HepG2 (cell line): ENCODE measurements around the gene MRPL3.

ENCODE experiments used
- HNF4G ChIP-seq, 2 experiments: sonication (generic) in 1 of 2; formaldehyde crosslinking in 1 of 2; IDR thresholded peaks; 2 replicates each; pipeline versions ENCODE4 v1.4.0 to v1.6.1; 2011 to 2020; ENCODE audit warnings: borderline replicate concordance in 2 of 2, low read depth in 2 of 2, mild to moderate bottlenecking in 2 of 2, low read length in 1 of 2, missing genetic modification reagents in 1 of 2, moderate library complexity in 1 of 2
- MXD4 ChIP-seq: IDR thresholded peaks from 2 replicates; pipeline ENCODE4 v1.6.1; 2016; ENCODE audit warnings: mild to moderate bottlenecking, missing biosample characterization, missing genetic modification reagents
- SMC3 ChIP-seq: IDR thresholded peaks from 2 replicates; pipeline ENCODE4 v1.6.1; 2011; ENCODE audit warnings: low read length, improper control_type of control experiment
- ZNF24 ChIP-seq: fragments of 450-650 bp; IDR thresholded peaks from 2 replicates; pipeline ENCODE4 v1.6.1; 2017; ENCODE audit warnings: antibody characterized with exemption, mild to moderate bottlenecking
- TF ChIP-seq, protein P1 (sequence below): sonication (generic); formaldehyde crosslinking; IDR thresholded peaks from 2 replicates; pipeline ENCODE4 v1.4.0; 2020; ENCODE audit warnings: missing genetic modification reagents
- TF ChIP-seq, protein P2 (sequence below): sonication (generic); formaldehyde crosslinking; IDR thresholded peaks from 2 replicates; pipeline ENCODE4 v1.5.0; 2020; ENCODE audit warnings: mild to moderate bottlenecking, missing genetic modification reagents, moderate library complexity
- TF ChIP-seq, protein P3 (sequence below): sonication (generic); formaldehyde crosslinking; IDR thresholded peaks from 2 replicates; pipeline ENCODE4 v1.4.0; 2020; ENCODE audit warnings: missing genetic modification reagents

DNA sequence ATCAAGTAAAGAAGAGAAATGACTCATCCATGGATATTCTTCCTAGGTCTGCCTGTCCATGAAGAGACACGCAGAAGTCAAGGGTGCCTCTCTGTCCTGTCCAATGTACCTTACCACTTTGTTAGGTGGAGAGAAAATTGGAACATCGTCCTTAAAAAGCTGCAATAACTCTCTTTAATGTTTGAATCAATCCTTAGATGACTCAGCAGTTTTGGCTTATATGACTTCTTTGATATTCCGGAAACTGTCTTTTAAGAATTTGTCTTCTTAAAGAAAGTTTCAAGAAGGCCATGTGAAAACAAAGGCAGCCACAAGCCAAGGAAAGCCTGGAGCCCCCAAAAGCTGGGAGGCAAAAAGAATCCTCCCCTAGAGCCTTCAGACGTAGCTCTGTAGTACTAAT is 49.2 kb downstream of the MRPL3 start:
- TF ChIP-seq, protein P1, sequence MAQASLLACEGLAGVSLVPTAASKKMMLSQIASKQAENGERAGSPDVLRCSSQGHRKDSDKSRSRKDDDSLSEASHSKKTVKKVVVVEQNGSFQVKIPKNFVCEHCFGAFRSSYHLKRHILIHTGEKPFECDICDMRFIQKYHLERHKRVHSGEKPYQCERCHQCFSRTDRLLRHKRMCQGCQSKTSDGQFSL (CRISPR knock-in tag): no peak
- TF ChIP-seq HNF4G (IDR thresholded peaks at IDR 0.05; ENCODE audit: borderline replicate concordance, low read depth, low read length) (no peak), HNF4G (CRISPR knock-in tag; IDR thresholded peaks at IDR 0.05; ENCODE audit: borderline replicate concordance, low read depth) (no peak), MXD4 (CRISPR knock-in tag) (no peak), ZNF24 (no peak), SMC3 (no peak)
- TF ChIP-seq, protein P2, sequence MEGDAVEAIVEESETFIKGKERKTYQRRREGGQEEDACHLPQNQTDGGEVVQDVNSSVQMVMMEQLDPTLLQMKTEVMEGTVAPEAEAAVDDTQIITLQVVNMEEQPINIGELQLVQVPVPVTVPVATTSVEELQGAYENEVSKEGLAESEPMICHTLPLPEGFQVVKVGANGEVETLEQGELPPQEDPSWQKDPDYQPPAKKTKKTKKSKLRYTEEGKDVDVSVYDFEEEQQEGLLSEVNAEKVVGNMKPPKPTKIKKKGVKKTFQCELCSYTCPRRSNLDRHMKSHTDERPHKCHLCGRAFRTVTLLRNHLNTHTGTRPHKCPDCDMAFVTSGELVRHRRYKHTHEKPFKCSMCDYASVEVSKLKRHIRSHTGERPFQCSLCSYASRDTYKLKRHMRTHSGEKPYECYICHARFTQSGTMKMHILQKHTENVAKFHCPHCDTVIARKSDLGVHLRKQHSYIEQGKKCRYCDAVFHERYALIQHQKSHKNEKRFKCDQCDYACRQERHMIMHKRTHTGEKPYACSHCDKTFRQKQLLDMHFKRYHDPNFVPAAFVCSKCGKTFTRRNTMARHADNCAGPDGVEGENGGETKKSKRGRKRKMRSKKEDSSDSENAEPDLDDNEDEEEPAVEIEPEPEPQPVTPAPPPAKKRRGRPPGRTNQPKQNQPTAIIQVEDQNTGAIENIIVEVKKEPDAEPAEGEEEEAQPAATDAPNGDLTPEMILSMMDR (CRISPR knock-in tag): no peak
- TF ChIP-seq, protein P3, sequence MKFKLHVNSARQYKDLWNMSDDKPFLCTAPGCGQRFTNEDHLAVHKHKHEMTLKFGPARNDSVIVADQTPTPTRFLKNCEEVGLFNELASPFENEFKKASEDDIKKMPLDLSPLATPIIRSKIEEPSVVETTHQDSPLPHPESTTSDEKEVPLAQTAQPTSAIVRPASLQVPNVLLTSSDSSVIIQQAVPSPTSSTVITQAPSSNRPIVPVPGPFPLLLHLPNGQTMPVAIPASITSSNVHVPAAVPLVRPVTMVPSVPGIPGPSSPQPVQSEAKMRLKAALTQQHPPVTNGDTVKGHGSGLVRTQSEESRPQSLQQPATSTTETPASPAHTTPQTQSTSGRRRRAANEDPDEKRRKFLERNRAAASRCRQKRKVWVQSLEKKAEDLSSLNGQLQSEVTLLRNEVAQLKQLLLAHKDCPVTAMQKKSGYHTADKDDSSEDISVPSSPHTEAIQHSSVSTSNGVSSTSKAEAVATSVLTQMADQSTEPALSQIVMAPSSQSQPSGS (CRISPR knock-in tag): no peak
